Heart left ventricle (tissue), 13 donors: ENCODE measurements around the gene TBC1D1.

ENCODE experiments used
- CTCF ChIP-seq, 12 donors: fragments of 200-600 bp; sonication (generic) in 4 of 12; IDR thresholded peaks; one replicate each; pipeline versions ENCODE4 v1.5.0 to v1.8.0; 2018 to 2022; ENCODE audit warnings: antibody characterized with exemption in 12 of 12, mild to moderate bottlenecking in 5 of 12
- POLR2A ChIP-seq, 2 donors: fragments of 450-650 bp; IDR thresholded peaks; one replicate each; pipeline ENCODE4 v1.6.1; 2017; ENCODE audit warnings: antibody characterized with exemption in 2 of 2, mild to moderate bottlenecking in 2 of 2, moderate library complexity in 2 of 2
- donor health status: ischemic (EF 13 %, LVEDD 7.1; RV severe dilation, severe dysfunction).
- donor health status: DM: no; HTN: yes; CAD: no.
- donor health status: DM: no; HTN: no; CAD: no.
- donor health status: ischemic (EF 25% LVEDD 6.9; RV normal size, moderate dysfunction).
- donor health status: ischemic (EF 25% LVEDD 5.7; RV mildly dilated, moderate dysfunction).
- donor health status: ischemic (EF 35%, LVEDD 5.7; RV mildly dilated, moderate dysfunction).
- donor health status: nonischemic (EF 11% LVEDD 7.7; RV severe dilation, severe dysfunction).
- donor health status: DM: yes; HTN: yes; CAD: no.
- donor health status: PGD.
- donor health status: ischemic (EF 29% LVEDD 5.4; RV normal size, mild dysfunction).
- donor health status: nonischemic (EF 23%, LVEDD 6.1; RV moderate dilation, normal function).

GRCh38 chr4:38149997-38150671 is 259.2 kb downstream of the TBC1D1 start:
- TF ChIP-seq POLR2A (IDR thresholded peaks at IDR 0.05) (no peak), CTCF (IDR thresholded peaks at IDR 0.05) (no peak)
